Measurements from ENCODE around the gene WDR27.

DNA sequence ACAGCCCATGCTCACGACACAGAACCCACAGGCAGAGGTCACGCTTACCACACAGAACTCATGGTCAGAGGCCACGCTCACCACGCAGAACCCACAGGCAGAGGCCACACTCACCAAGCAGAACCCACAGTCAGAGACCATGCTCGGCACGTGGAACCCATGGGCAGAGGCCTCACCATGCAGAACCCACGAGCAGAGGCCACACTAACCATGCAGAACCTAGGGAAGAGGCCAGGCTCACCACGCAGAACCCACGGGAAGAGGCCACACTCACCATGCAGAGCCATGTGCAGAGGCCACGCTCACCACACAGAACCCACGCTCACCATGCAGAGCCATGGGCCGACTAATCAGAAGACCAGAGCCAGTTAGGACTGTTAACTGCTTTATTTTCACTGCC is 245.0 kb downstream of the WDR27 start:
- TF ChIP-seq, protein P1, sequence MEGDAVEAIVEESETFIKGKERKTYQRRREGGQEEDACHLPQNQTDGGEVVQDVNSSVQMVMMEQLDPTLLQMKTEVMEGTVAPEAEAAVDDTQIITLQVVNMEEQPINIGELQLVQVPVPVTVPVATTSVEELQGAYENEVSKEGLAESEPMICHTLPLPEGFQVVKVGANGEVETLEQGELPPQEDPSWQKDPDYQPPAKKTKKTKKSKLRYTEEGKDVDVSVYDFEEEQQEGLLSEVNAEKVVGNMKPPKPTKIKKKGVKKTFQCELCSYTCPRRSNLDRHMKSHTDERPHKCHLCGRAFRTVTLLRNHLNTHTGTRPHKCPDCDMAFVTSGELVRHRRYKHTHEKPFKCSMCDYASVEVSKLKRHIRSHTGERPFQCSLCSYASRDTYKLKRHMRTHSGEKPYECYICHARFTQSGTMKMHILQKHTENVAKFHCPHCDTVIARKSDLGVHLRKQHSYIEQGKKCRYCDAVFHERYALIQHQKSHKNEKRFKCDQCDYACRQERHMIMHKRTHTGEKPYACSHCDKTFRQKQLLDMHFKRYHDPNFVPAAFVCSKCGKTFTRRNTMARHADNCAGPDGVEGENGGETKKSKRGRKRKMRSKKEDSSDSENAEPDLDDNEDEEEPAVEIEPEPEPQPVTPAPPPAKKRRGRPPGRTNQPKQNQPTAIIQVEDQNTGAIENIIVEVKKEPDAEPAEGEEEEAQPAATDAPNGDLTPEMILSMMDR (IDR thresholded peaks at IDR 0.05; ENCODE audit: low read length) = no peak
- no peak for TF ChIP-seq EZH2 (IDR thresholded peaks at IDR 0.05; ENCODE audit: borderline replicate concordance, low read length)
